ENCODE data around the gene SMARCD2.
"Not testable (repeated sequence)": the region's sequence is repeated elsewhere in the genome, so short reads cannot be mapped to it uniquely, and the experiment has no call there.

SMARCD2 gene

GRCh38 chr17:63805591-63805990 lies 36.9 kb downstream of the SMARCD2 start:
- H3K4me3 ChIP-seq (ENCODE audit: low read depth, low read length): no peak overlapping the region
- TF ChIP-seq, protein P1, sequence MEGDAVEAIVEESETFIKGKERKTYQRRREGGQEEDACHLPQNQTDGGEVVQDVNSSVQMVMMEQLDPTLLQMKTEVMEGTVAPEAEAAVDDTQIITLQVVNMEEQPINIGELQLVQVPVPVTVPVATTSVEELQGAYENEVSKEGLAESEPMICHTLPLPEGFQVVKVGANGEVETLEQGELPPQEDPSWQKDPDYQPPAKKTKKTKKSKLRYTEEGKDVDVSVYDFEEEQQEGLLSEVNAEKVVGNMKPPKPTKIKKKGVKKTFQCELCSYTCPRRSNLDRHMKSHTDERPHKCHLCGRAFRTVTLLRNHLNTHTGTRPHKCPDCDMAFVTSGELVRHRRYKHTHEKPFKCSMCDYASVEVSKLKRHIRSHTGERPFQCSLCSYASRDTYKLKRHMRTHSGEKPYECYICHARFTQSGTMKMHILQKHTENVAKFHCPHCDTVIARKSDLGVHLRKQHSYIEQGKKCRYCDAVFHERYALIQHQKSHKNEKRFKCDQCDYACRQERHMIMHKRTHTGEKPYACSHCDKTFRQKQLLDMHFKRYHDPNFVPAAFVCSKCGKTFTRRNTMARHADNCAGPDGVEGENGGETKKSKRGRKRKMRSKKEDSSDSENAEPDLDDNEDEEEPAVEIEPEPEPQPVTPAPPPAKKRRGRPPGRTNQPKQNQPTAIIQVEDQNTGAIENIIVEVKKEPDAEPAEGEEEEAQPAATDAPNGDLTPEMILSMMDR (IDR thresholded peaks at IDR 0.05; ENCODE audit: borderline replicate concordance, insufficient read depth, low read depth, low read length): no peak

GRCh38 chr17:63804328-63804727 lies 38.2 kb downstream of the SMARCD2 start:
- no peak overlapping the region for H3K4me3 ChIP-seq (ENCODE audit: low read depth, low read length)
- TF ChIP-seq, protein P1 (IDR thresholded peaks at IDR 0.05; ENCODE audit: borderline replicate concordance, insufficient read depth, low read depth, low read length): no peak

DNA sequence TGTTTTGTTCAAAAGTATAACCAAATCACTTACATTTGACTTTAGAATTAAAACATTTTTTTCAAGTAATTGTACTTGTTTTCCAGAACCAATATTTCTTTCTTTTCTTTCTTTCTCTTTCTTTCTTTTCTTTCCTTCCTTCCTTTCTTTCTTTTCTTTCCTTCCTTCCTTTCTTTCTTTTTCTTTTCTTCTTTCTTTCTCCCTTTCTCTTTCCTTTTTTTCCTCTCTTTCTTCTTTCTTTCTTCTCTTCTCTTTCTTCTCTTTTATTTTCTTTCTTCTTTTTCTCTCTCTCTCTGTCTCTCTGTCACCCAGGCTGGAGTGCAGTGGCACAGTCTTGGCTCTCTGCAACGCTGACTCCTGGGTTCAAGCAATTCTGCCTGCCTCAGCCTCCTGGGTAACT lies 41.7 kb downstream of the SMARCD2 start:
- TF ChIP-seq, protein P1 (IDR thresholded peaks at IDR 0.05; ENCODE audit: borderline replicate concordance, insufficient read depth, low read depth, low read length): no peak
- H3K4me3 ChIP-seq (ENCODE audit: low read depth, low read length): no peak overlapping the region

DNA sequence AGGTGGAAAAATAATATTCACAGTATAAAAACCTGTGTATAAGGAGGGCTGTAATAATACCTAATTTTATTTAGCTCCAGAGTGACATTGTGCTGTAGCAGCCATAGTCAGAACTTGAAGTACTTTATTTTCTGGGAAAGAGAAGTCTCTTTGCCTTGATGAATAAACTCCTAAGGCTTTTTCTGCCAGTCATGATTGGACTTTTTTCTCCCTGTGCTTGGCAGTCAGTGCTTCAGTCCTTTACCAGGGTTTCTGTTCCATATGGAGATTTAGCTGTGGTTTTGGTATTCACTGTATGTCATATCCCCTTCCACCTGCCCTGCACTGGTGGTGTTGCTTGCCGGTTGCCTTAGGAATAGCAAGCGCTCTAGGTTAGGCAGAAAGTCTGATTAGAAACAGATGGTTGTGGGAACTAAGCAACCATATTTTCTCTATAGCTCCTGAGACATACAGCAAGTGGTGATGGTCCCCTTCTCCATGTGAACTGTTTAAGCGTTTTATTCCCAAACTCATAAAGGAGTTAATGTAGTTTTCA lies 43.8 kb downstream of the SMARCD2 start:
- TF ChIP-seq, protein P1 (IDR thresholded peaks at IDR 0.05; ENCODE audit: borderline replicate concordance, insufficient read depth, low read depth, low read length): no peak
- H3K4me3 ChIP-seq (ENCODE audit: low read depth, low read length): no peak overlapping the region

DNA sequence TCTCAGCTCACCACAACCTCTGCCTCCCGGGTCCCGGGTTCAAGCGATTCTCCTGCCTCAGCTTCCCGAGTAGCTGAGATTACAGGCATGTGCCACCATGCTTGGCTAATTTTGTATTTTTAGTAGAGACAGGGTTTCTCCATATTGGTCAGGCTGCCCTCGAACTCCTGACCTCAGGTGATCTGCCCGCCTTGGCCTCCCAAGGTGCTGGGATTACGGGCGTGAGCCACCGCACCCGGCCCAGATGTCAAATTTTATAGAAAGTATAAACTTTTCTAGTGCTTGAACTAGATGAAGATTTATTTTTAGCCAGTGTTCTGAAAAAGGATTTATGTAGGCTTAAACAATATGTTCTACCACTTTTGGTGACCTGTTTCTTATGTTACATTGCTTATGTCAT lies 46.1 kb downstream of the SMARCD2 start:
- H3K4me3 ChIP-seq (ENCODE audit: low read depth, low read length): not testable (repeated sequence)

DNA sequence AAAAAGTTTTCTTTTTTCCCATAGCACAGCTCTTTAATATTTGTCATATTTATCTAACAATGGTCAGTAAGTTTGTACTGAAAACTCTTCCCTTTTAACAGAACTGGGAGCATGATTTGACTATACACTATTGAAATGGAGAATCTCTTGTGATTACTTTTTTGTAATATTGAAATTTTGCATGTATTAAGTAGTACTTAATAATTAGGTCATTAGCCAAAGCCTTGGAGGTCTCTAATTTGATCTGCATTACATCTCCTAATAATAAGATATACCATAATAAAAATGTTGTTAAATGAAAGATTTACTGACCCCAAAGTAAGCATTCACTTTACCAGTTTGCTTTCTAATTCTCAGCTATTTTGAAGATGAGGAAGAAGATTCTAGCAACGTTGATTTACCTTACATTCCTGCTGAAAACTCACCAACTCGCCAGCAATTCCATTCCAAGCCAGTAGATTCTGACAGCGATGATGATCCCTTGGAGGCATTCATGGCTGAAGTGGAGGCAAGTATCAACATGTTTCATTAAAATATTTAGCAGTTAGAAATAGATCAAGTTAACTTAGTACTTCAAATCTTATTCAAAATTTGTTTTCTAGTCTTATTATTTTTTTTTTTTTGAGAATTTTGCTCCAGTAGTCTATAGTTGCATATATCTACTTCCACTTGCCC lies 50.3 kb downstream of the SMARCD2 start:
- TF ChIP-seq, protein P1 (IDR thresholded peaks at IDR 0.05; ENCODE audit: borderline replicate concordance, insufficient read depth, low read depth, low read length): no peak
- H3K4me3 ChIP-seq (ENCODE audit: low read depth, low read length): no peak overlapping the region

DNA sequence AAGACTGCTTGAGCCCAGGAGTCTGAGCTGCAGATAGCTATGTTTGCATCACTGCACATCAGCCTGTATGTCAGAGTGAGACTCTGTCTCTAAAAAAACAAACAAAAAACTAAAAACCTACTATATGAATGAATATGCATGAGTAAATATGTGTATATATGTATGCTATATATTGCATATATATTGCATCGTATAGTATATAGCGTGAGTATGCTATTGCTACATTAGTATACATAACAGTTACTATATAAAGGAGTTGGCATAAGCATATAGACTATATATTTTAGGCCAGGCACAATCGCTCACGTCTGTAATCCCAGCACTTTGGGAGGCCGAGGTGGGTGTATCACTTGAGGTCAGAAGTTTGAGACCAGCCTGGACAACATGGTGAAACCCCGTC lies 52.4 kb downstream of the SMARCD2 start:
- TF ChIP-seq, protein P1 (IDR thresholded peaks at IDR 0.05; ENCODE audit: borderline replicate concordance, insufficient read depth, low read depth, low read length): no peak
- H3K4me3 ChIP-seq (ENCODE audit: low read depth, low read length): no peak overlapping the region
